Heart left ventricle (tissue), 13 donors: ENCODE results near the gene BGN.

Experiments used
- POLR2A ChIP-seq, 2 donors: fragments of 450-650 bp; IDR thresholded peaks; one replicate each; pipeline ENCODE4 v1.6.1; 2017; ENCODE audit warnings: antibody characterized with exemption in 2 of 2, mild to moderate bottlenecking in 2 of 2, moderate library complexity in 2 of 2
- TF ChIP-seq, protein P1 (sequence below), 12 donors: fragments of 200-600 bp; sonication (generic) in 4 of 12; IDR thresholded peaks; one replicate each; pipeline versions ENCODE4 v1.5.0 to v1.8.0; 2018 to 2022; ENCODE audit warnings: antibody characterized with exemption in 12 of 12, mild to moderate bottlenecking in 5 of 12
- donor health status: ischemic (EF 13 %, LVEDD 7.1; RV severe dilation, severe dysfunction).
- donor health status: DM: no; HTN: yes; CAD: no.
- donor health status: DM: no; HTN: no; CAD: no.
- donor health status: ischemic (EF 25% LVEDD 6.9; RV normal size, moderate dysfunction).
- donor health status: ischemic (EF 25% LVEDD 5.7; RV mildly dilated, moderate dysfunction).
- donor health status: ischemic (EF 35%, LVEDD 5.7; RV mildly dilated, moderate dysfunction).
- donor health status: nonischemic (EF 11% LVEDD 7.7; RV severe dilation, severe dysfunction).
- donor health status: DM: yes; HTN: yes; CAD: no.
- donor health status: PGD.
- donor health status: ischemic (EF 29% LVEDD 5.4; RV normal size, mild dysfunction).
- donor health status: nonischemic (EF 23%, LVEDD 6.1; RV moderate dilation, normal function).

DNA sequence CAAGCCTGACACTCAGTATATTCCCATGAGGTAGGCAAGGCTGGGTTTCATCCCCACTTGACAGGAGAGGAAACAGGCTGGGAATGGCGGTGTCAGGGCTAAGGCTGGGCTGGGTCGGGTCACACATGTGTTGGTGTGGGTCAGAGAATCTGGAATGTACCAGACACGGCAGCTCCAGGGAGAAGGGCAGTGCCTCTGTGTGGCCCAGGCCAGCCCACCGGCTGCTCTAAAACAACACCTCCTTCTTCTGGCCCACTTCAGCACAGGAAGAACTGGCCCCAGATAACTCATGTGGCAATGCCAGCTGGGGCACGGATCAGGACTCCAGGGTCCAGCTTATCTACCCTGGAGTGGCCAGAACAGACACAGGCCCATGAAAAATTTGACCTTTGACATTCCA is 30.7 kb upstream of the BGN start:
- TF ChIP-seq, protein P1, sequence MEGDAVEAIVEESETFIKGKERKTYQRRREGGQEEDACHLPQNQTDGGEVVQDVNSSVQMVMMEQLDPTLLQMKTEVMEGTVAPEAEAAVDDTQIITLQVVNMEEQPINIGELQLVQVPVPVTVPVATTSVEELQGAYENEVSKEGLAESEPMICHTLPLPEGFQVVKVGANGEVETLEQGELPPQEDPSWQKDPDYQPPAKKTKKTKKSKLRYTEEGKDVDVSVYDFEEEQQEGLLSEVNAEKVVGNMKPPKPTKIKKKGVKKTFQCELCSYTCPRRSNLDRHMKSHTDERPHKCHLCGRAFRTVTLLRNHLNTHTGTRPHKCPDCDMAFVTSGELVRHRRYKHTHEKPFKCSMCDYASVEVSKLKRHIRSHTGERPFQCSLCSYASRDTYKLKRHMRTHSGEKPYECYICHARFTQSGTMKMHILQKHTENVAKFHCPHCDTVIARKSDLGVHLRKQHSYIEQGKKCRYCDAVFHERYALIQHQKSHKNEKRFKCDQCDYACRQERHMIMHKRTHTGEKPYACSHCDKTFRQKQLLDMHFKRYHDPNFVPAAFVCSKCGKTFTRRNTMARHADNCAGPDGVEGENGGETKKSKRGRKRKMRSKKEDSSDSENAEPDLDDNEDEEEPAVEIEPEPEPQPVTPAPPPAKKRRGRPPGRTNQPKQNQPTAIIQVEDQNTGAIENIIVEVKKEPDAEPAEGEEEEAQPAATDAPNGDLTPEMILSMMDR (IDR thresholded peaks at IDR 0.05), result no peak
- no peak for TF ChIP-seq POLR2A (IDR thresholded peaks at IDR 0.05)
